NCI-H2107 treated with DMSO at 0.1 percent for 48 hours (cell line): ENCODE results near the gene SLC6A1.

Experiments used
- DNase-seq: peaks from one replicate; lab custom pipeline; 2025; ENCODE audit not compliant: unreplicated experiment; lab: John Stamatoyannopoulos, UW

Gene SLC6A1

DNA sequence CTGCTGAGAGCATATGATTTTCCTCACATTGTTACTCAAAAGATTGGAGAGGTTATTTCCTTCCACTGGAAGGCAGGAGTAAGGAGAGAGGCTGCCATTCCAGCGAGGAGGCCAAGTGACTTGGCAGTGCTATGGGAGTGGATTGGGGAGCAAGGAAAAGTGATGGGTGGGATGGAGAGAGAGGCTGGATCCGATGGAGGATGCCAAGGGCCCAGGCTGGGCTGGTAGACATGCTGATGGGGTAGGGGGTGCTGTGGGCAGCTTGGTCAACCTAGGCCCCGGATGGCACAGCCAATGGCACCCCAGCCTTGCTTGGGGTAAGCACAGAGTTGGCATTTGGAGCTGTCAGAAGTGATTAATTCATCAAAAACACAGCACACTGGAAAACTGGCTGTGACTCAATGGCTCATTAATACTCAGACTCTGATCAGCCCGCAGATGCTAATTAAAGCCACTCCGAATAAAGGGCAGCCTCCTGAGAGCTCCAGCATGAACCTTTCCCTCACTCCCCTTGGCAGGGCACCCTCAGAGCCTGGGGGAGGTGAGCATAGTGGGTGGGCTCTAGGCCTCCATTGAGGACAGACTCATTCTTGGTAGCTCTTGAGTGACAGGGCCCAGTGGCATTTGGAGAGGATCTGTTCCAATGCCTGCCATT lies 22.1 kb upstream of the SLC6A1 start:
- no peak for DNase-seq

GRCh38 chr3:10972072-10972782 lies 20.3 kb upstream of the SLC6A1 start:
- DNase-seq = no peak

- no peak for DNase-seq
Observed at GRCh38 chr3:10973046-10973595, 19.4 kb upstream of the SLC6A1 start.

DNA sequence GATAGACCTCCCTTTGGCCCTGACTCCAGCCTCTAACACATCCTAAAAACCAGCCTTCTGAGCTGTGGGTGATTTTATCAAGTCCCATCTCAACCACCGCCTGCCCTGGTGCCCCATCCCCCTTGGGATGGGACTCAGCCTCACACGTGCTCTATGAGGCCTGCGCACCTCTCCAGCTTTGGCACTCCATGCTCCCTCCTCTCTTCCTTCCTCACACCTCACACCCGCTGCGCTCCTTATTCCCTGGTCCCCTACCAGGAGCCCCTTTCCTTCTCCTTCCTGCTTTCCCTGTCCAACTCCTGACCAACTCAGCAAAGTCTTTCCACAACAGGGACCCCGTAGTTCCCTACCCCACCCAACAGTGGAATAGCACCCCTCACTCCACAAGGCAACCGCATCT lies 18.4 kb upstream of the SLC6A1 start:
- no peak for DNase-seq

DNA sequence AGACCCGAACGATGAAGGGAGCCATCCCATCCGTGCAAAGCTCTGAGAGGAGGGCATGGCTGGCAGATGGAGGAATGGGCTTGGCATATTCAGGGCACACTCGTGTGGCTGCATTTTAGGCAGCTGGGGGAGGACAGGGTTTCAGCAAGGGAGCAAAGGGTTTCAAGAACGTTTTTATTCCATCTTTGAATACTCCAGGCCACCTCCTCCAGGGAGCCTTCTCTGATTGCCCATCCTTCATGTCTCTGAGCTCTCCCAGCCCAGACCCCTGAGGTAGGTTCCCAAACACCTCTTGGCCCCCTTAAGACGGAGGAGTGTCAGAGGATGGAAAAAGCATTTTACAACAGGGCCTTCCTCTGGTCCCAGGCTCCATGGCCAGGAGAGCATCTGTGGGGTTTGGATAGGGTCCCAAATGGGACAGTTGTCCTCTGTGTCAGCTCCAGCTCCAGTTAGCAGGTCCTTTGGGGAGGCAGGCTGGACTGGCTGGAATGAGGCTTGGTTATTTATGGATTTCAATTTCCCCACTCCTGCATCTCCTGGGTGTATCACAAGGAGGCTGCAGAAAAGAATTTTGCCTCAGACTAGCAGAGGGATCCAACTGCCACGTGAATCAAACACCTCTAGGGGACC lies 17.7 kb upstream of the SLC6A1 start:
- no peak for DNase-seq

DNA sequence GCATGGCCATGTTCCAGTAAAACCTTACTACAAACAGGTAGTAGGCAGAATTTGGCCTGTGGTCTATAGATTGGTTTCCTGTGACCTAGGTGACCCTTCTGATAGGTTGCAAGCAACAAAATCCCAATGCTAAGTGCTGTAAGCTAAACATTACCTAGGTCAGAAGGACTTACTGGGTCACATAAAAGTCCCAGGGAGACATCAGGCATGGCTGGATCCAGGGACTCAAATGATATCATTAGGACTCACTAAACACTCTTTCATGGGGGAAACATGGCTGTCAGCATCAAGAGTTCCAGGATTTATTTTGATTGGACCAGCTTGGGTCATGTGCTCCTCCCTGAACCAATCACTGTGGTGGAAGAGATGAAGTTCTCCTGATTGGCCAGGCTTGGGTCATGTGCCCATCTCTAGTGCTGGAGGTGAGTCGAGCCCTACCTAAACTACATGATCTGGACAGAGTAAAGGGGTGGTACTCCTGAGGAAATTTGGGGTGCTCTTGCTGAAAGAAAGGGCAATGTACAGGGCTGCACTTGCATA lies 16.8 kb upstream of the SLC6A1 start:
- DNase-seq = no peak

- no peak for DNase-seq
Observed at GRCh38 chr3:10976770-10977169, 15.8 kb upstream of the SLC6A1 start.

- DNase-seq = no peak
Observed at GRCh38 chr3:10977892-10978510, 14.5 kb upstream of the SLC6A1 start.

DNA sequence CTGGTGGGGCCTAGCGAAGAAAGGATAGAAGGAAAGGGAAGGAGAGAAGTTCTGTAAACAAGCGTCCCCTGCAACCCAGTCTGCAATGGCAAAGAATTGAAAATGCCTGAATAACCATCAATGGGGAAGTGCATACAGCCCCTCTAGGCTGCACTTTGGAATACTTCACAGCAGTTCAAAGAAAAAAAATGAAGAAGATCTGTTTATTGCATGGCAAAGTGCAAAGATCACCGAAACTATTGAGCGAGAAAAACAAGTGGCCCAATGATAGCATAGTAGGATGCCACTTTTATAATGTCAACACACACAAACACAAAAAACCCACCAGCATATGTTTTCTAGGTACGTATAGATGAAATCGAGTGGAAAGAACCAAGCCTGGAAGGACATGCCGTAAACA lies 13.6 kb upstream of the SLC6A1 start:
- DNase-seq = no peak

- no peak for DNase-seq
Observed at GRCh38 chr3:10980312-10980711, 12.2 kb upstream of the SLC6A1 start.

DNA sequence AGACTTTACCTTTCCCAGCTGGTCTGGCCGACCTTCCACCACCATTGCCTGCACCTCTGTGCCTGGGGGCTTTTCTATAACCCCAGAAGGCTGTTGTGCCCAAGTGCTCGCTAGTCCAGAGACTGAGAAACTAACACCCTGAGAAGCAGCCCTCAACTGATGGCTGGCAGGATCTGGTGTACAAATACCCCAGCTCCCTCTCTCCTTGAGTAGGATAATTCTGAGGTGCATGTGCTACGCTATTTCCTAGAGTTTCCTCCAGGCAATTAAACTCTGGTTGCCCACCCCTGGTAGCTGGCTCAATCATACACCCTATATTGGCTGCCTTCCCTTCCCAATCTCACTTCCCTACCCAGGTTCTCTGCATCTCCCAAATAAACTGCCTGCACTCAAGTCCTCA lies 11.5 kb upstream of the SLC6A1 start:
- DNase-seq = no peak

DNA sequence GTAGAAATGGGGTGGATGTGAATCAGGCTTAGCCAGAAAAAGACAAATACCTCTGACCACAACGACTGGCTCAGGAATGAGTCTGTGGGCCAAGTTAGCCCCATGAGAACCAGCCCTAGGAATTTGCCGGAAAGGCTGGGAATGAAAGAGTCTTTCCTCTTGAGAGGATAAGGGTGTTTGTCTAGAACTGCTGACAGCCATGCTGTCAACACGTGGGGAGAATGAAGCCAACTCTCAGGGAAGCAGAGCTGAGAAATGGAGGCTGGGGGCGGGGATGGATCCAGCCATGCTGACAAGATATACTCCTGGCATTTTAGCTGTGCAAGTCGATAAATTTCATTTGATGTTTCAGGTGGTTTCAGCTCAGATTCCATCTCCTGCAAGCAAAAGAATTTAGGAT lies 10.6 kb upstream of the SLC6A1 start:
- no peak for DNase-seq

- no peak for DNase-seq
Observed at GRCh38 chr3:10982782-10983181, 9.8 kb upstream of the SLC6A1 start.

- peak; percentile 3 for DNase-seq
Observed at GRCh38 chr3:10983219-10983916, 9.2 kb upstream of the SLC6A1 start.

- no peak for DNase-seq
Observed at GRCh38 chr3:10984371-10984896, 8.1 kb upstream of the SLC6A1 start.

DNA sequence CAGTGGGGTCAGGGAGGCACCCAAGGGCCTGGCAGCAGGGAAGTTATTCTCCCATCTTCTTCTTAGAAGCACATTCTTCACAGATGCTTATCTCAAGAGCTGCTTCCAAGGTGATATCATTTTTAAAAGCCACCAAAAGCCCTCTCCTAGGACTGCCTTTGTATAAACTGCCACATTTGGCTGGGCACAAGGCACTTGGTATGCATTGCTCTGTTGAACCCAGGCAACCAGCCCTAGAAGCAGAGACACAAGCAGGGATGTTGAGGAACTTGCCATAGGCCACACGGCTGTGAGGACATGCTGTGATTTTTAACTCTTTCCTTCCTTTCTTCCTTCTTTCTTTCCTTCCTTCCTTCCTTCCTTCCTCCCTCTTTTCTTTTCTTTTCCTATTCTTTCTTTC lies 7.4 kb upstream of the SLC6A1 start:
- no peak for DNase-seq

- no peak for DNase-seq
Observed at GRCh38 chr3:10986592-10986991, 6.0 kb upstream of the SLC6A1 start.

GRCh38 chr3:10988001-10988665 lies 4.4 kb upstream of the SLC6A1 start:
- no peak for DNase-seq

DNA sequence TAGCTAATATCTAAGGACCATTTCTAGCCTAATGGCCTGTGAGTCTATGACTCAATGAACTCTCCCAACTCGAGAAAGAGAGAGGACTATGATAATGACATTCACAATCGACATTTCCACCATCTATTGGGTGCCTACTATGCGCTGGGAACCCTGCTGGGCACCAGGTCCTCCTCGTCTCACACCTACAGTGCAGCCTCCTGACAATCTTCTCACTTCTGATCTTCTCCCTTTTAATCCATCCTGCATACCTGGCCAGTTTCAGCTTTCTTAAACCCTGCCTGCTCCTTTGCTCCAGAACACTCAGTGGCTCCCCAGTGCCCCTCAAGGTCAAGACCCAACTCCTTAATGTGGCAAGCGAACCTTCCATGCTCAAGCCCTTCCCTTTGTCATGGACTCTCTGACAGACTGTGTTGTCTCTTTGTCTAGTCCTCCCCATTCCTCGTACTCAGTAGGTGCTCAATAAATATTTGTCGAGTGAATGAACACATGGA lies 3.5 kb upstream of the SLC6A1 start:
- no peak for DNase-seq
